Thoracic aorta (tissue), 2 donors: ENCODE results near the gene ZNF324B. TPM values are rescaled to one million over a fixed set of nuclear protein-coding genes. Genes with fewer than 3 reads are reported as not detected.
A peak's percentile ranks its signal among the peaks of the same experiment; 100 is the strongest.
"Not testable (repeated sequence)": the region's sequence is repeated elsewhere in the genome, so short reads cannot be mapped to it uniquely, and the experiment has no call there.

Experiments
- ATAC-seq: fragments of 150-250 bp; one replicate; pipeline ENCODE4 v1.8.0; 2017; ENCODE audit warnings: low read depth; ENCODE audit not compliant: insufficient number of reproducible peaks, low FRiP score
- DNase-seq: peaks from one replicate; pipeline ENCODE4 v3.0.0-alpha.2; 2020; ENCODE audit warnings: low spot score
- H3K27ac ChIP-seq, 2 donors: fragments of 200-600 bp; sonication (generic); 1 replicate in 1 of 2; 2 replicates in 1 of 2; pipeline ENCODE4 v1.5.1; 2016; ENCODE audit warnings: mild to moderate bottlenecking in 2 of 2, moderate library complexity in 2 of 2
- H3K27me3 ChIP-seq: fragments of 200-600 bp; sonication (generic); replicated peaks from 2 replicates; pipeline ENCODE4 v1.6.0; 2016; ENCODE audit warnings: mild to moderate bottlenecking; ENCODE audit not compliant: insufficient read depth
- H3K36me3 ChIP-seq: fragments of 200-600 bp; sonication (generic); one replicate; pipeline ENCODE4 v1.5.1; 2016
- H3K4me1 ChIP-seq, 2 donors: fragments of 200-600 bp; sonication (generic); 1 replicate in 1 of 2; 2 replicates in 1 of 2; pipeline versions ENCODE4 v1.5.1 to v1.6.0; 2016; ENCODE audit warnings: low read depth in 2 of 2, mild to moderate bottlenecking in 1 of 2; ENCODE audit not compliant: control insufficient read depth in 1 of 2
- H3K4me3 ChIP-seq: fragments of 200-600 bp; sonication (generic); 2 replicates; pipeline ENCODE4 v1.5.1; 2016; ENCODE audit warnings: mild to moderate bottlenecking
- H3K9me3 ChIP-seq: fragments of 200-600 bp; sonication (generic); 2 replicates; pipeline ENCODE4 v1.5.1; 2016
- total RNA-seq, 2 donors: library from RNA; depleted of rRNA; stranded (reverse); fragments of >200 nt; gene quantifications; one replicate each; pipeline versions ENCODE4 v1.1.0 to v1.2.3, GENCODE V29; 2016
- TF ChIP-seq, protein P1 (sequence below): fragments of 200-600 bp; sonication (generic); IDR thresholded peaks from one replicate; pipeline ENCODE4 v1.5.1; 2019; ENCODE audit warnings: antibody characterized with exemption

The ZNF324B gene
- total RNA-seq, 2 donors from 2014 or later = 6.0 to 12.0 TPM

- TF ChIP-seq, protein P1, sequence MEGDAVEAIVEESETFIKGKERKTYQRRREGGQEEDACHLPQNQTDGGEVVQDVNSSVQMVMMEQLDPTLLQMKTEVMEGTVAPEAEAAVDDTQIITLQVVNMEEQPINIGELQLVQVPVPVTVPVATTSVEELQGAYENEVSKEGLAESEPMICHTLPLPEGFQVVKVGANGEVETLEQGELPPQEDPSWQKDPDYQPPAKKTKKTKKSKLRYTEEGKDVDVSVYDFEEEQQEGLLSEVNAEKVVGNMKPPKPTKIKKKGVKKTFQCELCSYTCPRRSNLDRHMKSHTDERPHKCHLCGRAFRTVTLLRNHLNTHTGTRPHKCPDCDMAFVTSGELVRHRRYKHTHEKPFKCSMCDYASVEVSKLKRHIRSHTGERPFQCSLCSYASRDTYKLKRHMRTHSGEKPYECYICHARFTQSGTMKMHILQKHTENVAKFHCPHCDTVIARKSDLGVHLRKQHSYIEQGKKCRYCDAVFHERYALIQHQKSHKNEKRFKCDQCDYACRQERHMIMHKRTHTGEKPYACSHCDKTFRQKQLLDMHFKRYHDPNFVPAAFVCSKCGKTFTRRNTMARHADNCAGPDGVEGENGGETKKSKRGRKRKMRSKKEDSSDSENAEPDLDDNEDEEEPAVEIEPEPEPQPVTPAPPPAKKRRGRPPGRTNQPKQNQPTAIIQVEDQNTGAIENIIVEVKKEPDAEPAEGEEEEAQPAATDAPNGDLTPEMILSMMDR = no peak
- no peak overlapping the region for H3K27ac ChIP-seq
- no peak overlapping the region for H3K4me3 ChIP-seq
- no peaks in the 10 kb centered on the region for H3K4me1 ChIP-seq
- H3K27me3 ChIP-seq = no peaks in the 10 kb centered on the region
- no peak for ATAC-seq
- H3K9me3 ChIP-seq = peaks cover 84% of the 10 kb centered on the region
- no peak for DNase-seq
- H3K36me3 ChIP-seq = peaks cover 14% of the 10 kb centered on the region
Measured at GRCh38 chr19:58429745-58430144, 21.7 kb upstream of the ZNF324B start.

DNA sequence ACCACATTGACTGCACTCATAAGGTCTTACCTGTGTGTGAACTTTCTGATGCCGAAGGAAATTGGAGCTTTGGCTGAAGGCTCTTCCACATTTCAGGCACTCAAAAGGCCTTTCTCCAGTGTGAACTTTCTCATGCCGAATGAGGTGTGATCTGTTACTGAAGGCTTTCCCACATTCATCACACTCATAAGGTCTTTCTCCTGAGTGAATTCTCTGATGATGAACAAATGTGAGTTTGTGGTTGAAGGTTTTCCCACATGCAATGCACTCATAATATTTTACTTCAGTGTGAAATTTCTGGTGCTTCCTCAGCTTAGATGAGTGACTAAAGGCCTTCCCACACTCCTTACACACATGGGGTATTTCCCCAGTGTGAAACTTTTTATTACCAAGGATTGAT lies 17.2 kb upstream of the ZNF324B start:
- DNase-seq = no peak
- ATAC-seq = no peak
- H3K27ac ChIP-seq = no peak overlapping the region
- H3K36me3 ChIP-seq = peaks cover 38% of the 10 kb centered on the region
- peaks cover 86% of the 10 kb centered on the region for H3K9me3 ChIP-seq
- H3K27me3 ChIP-seq = no peaks in the 10 kb centered on the region
- H3K4me3 ChIP-seq = no peak overlapping the region
- TF ChIP-seq, protein P1 = no peak
- H3K4me1 ChIP-seq = peaks cover 0 to 3% of the 10 kb centered on the region in 2 donors

DNA sequence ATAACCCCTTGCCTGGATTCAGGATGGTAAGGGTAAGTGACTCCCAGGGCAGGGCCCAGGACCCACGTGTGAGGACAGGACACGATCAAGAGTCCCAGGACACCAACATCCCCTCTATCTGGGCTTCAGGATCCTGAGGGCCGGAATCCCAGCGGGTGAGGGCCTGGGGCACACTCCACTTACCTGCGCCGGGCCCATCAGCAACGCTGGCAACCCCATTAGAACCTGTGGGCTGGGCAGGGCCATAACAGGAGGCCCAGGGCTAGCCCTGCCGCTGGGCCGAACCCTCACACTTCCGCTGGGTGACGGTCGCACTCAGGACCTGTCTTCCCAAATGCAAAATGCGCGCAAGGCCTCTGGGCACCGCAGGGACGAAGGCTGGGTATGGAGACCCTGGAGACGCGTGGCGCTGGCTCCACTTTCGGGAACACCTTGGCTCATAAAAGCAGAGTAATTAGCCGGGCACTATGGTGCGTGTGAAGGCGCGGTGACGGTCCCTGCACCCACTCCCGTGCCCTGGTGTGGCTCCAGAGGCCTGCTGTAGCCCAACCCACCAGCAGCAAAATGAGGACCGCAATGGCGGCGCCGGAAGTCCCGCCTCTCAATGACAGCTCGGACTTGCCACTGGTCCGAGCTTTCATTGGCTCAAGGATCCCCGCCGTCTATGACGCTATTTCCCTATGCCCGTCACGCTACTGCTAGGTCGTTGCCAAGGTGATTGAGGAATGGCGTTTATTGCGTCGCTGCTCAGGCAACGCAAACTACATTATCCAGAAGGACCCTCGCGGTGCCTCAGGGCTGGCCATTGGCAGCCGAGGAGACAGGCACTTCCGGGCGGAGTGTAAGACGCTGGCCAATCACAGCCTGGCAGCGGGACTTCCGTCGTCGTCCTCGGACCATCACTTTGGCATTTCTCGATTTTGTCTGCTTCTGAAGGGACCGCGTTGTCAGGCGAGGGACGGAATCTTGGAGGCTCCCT lies 11.6 kb upstream of the ZNF324B start, which contains the start of gene ZNF132:
Gene ZNF132 (minus strand): TSS at position 578 of the 979 bp plus-strand sequence. CDS start 332 bp downstream, at position 246.
- TF ChIP-seq, protein P1 = no peak
- ATAC-seq = peak; percentile 99
- peak within 1 kb of the TSS; percentile 83 for H3K27ac ChIP-seq
- H3K4me1 ChIP-seq = peaks cover 6 to 18% of the 10 kb centered on the region in 2 donors
- DNase-seq = peak; percentile 98
- peaks cover 30% of the 10 kb centered on the region for H3K9me3 ChIP-seq
- no peaks in the 10 kb centered on the region for H3K27me3 ChIP-seq
- H3K36me3 ChIP-seq = peaks cover 22% of the 10 kb centered on the region
- H3K4me3 ChIP-seq = peak within 1 kb of the TSS; percentile 84

GRCh38 chr19:58440556-58440955 lies 10.9 kb upstream of the ZNF324B start:
- Histone ChIP-seq H3K9me3 (peaks cover 23% of the 10 kb centered on the region), H3K27me3 (no peaks in the 10 kb centered on the region), H3K4me3 (peak overlapping the region; percentile 84), H3K4me1 (peaks cover 6 to 18% of the 10 kb centered on the region in 2 donors), H3K36me3 (peaks cover 16% of the 10 kb centered on the region), H3K27ac (peak overlapping the region; percentile 83)
- DNase-seq (no peak), ATAC-seq (no peak)
- TF ChIP-seq, protein P1 = no peak

DNA sequence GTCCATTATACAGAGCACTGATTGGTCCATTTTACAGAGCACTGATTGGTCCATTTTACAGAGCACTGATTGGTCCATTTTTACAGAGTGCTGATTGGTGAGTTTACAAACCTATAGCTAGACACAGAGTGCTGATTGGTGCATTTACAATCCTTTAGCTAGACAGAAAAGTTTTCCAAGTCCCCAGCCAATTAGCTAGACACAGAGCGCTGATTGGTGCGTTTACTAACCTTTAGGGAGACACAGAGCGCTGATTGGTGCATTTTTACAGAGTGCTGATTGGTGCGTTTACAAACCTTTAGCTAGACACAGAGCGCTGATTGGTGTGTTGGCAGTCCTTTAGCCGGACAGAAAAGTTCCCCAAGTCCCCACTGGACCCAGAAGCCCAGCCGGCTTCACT lies 8.4 kb upstream of the ZNF324B start:
- H3K27me3 ChIP-seq, ATAC-seq: not testable (repeated sequence)

DNA sequence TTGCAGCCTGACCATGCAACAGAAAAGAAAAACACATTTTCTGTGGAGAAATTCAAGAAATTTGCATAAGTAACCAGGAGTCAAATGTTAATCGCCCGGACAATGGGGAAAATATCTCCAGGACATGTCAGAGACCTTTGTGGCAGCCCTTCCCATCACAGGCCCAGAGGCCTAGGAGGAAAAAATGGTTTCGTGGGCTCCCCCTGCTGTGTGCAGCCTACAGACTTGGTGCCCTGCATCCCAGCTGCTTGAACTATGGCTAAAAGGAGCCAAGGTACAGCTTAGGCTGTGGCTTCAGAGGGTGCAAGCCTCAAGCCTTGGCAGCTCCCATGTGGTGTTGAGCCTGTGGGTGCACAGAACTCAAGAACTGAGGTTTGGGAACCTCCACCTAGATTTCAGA lies 2.6 kb upstream of the ZNF324B start:
- H3K9me3 ChIP-seq, H3K36me3 ChIP-seq, H3K27me3 ChIP-seq, DNase-seq, H3K27ac ChIP-seq, H3K4me3 ChIP-seq, ATAC-seq: not testable (repeated sequence)
- peaks cover 0 to 12% of the 10 kb centered on the region in 2 donors for H3K4me1 ChIP-seq

More for the DNA sequence above, 8.4 kb upstream of the ZNF324B start:
- not testable (repeated sequence) for H3K36me3 ChIP-seq, DNase-seq, H3K27ac ChIP-seq, H3K9me3 ChIP-seq, H3K4me3 ChIP-seq
- H3K4me1 ChIP-seq = peaks cover 6 to 18% of the 10 kb centered on the region in 2 donors

DNA sequence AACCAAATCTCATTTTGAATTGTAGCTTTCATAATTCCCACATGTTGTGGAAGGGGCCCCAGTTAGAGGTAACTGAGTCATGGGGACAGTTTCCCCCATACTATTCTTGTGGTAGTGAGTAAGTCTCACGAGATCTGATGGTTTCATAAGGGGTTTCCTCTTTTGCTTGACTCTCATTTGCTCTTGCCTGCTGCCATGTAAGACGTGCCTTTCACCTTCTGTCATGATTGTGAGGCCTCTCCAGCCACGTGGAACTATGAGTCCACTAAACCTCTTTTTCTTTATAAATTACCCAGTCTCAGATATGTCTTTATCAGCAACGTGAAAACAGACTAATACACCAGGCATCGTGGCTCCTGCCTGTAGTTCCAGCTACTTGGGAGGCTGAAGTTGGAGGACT lies 1.4 kb upstream of the ZNF324B start:
- ATAC-seq, H3K4me3 ChIP-seq, DNase-seq: not testable (repeated sequence)

More for the DNA sequence above, 1.4 kb upstream of the ZNF324B start:
- H3K4me1 ChIP-seq = peaks cover 0 to 12% of the 10 kb centered on the region in 2 donors
- not testable (repeated sequence) for H3K27ac ChIP-seq, H3K9me3 ChIP-seq, H3K36me3 ChIP-seq, H3K27me3 ChIP-seq
